Caki2 (cell line): Measurements from ENCODE around the gene PARP8. TPM values are rescaled to one million over a fixed set of nuclear protein-coding genes. Genes with fewer than 3 reads are reported as not detected.
"Not testable (repeated sequence)": the region's sequence is repeated elsewhere in the genome, so short reads cannot be mapped to it uniquely, and the experiment has no call there.

Experiments
- DNase-seq: peaks from one replicate; pipeline ENCODE4 v3.0.0-alpha.2; 2015; ENCODE audit warnings: low read depth
- in situ Hi-C: cut with HindIII; loops from 2 replicates; pipeline ENCODE4 v1.10.0; 2016; ENCODE audit warnings: low sequenced_read_pairs, low pct_unique_long_range_greater_than_20kb, mixed read lengths
- total RNA-seq: library from RNA; depleted of rRNA; stranded (reverse); fragments of >200 nt; shearing (Covaris generic); gene quantifications from 2 replicates; pipeline ENCODE4 v1.2.3, GENCODE V29; 2014; ENCODE audit warnings: low replicate concordance

The PARP8 gene
- total RNA-seq, 1 experiment from 2014 or later = 2.7 TPM

GRCh38 chr5:50808406-50808805 is 142.0 kb downstream of the PARP8 start:
- in situ Hi-C loops = no loop called here
- DNase-seq = no peak

GRCh38 chr5:50811746-50812145 is 145.3 kb downstream of the PARP8 start:
- in situ Hi-C loops, DNase-seq: not testable (repeated sequence)

GRCh38 chr5:50813691-50814090 is 147.3 kb downstream of the PARP8 start:
- no peak for DNase-seq
- in situ Hi-C loops = no loop called here

GRCh38 chr5:50814556-50814955 is 148.1 kb downstream of the PARP8 start:
- in situ Hi-C loops = no loop called here
- no peak for DNase-seq

GRCh38 chr5:50822046-50822445 is 155.6 kb downstream of the PARP8 start:
- no peak for DNase-seq
- in situ Hi-C loops = no loop called here

- no peak for DNase-seq
- in situ Hi-C loops = no loop called here
Observed at GRCh38 chr5:50822761-50823160, 156.3 kb downstream of the PARP8 start.

- in situ Hi-C loops = no loop called here
- no peak for DNase-seq
Observed at GRCh38 chr5:50823568-50823967, 157.1 kb downstream of the PARP8 start.

GRCh38 chr5:50824109-50824508 is 157.7 kb downstream of the PARP8 start:
- in situ Hi-C loops = no loop called here
- no peak for DNase-seq

- in situ Hi-C loops = no loop called here
- no peak for DNase-seq
Observed at GRCh38 chr5:50827516-50828247, 161.2 kb downstream of the PARP8 start.

- in situ Hi-C loops = no loop called here
- no peak for DNase-seq
Observed at GRCh38 chr5:50829023-50829422, 162.6 kb downstream of the PARP8 start.

GRCh38 chr5:50832657-50833284 is 166.3 kb downstream of the PARP8 start:
- in situ Hi-C loops = no loop called here
- no peak for DNase-seq

GRCh38 chr5:50836356-50836755 is 169.9 kb downstream of the PARP8 start:
- in situ Hi-C loops = no loop called here
- DNase-seq = no peak

- DNase-seq = no peak
- in situ Hi-C loops = no loop called here
Observed at GRCh38 chr5:50839472-50839871, 173.0 kb downstream of the PARP8 start.

- DNase-seq = no peak
- in situ Hi-C loops = no loop called here
Observed at GRCh38 chr5:50843091-50843490, 176.7 kb downstream of the PARP8 start.

- in situ Hi-C loops = no loop called here
- no peak for DNase-seq
Observed at GRCh38 chr5:50846261-50846660, 179.8 kb downstream of the PARP8 start.

GRCh38 chr5:50849554-50849953 is 183.1 kb downstream of the PARP8 start:
- no peak for DNase-seq

GRCh38 chr5:50853151-50853550 is 186.7 kb downstream of the PARP8 start:
- in situ Hi-C loops = no loop called here
- DNase-seq = no peak

More at GRCh38 chr5:50849554-50849953, 183.1 kb downstream of the PARP8 start:
- in situ Hi-C loops = no loop called here

- no peak for DNase-seq
- in situ Hi-C loops = no loop called here
Observed at GRCh38 chr5:50854082-50854481, 187.6 kb downstream of the PARP8 start.

- in situ Hi-C loops = no loop called here
Observed at GRCh38 chr5:50855001-50855400, 188.6 kb downstream of the PARP8 start.

More at GRCh38 chr5:50855001-50855400, 188.6 kb downstream of the PARP8 start:
- DNase-seq = no peak
